ENCODE data around the gene SFXN1. TPM values are rescaled to one million over a fixed set of nuclear protein-coding genes. Genes with fewer than 3 reads are reported as not detected.

Gene SFXN1
- total and polyA plus RNA-seq, 8 donors = 4.3 to 18.1 (median 10.5) TPM

DNA sequence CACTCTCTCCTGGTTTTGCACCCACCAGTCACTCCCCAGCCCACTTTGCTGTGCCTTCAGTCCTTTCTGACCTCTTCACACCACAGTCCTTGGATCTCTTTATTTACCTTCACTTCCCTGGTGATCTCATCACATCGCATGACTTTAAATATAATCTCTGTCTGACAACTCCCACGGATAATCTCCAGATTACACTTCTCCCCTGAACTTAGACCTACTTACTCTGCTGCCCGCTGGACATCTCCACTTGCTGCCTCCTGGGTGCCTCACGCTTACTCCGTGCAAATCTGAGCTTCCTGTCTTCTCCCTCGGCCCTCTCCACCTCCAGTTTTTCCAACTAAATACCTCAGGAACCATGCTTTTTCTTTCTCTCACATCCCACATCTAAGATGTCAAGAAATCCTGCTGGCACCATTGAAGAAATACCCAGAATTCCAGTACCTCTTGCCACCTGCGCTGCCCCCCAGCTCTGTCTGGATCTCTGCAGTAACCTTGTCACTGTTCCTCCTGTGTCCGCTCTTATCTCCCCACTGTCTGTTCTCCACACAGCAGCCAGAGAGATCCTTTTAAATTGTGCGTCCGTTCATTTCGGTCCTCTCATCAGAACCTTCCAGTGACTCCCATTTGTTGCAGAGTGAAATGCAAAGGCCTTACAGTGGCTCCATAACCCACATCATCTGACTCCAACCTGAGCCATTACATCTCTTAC, 9.3 kb downstream of the SFXN1 start:
- DNase-seq = no peak
- Histone ChIP-seq H3K27ac (no peak overlapping the region), H3K27me3 (no peaks in the 10 kb centered on the region), H3K4me1 (peaks cover 0 to 6% (median 0%) of the 10 kb centered on the region in 3 donors), H3K4me3 (no peak overlapping the region), H3K36me3 (peaks cover 0 to 11% (median 0%) of the 10 kb centered on the region in 3 donors), H3K9me3 (no peaks in the 10 kb centered on the region)
- FAIRE-seq = no peak
- ATAC-seq = no peak
- TF ChIP-seq, protein P1, sequence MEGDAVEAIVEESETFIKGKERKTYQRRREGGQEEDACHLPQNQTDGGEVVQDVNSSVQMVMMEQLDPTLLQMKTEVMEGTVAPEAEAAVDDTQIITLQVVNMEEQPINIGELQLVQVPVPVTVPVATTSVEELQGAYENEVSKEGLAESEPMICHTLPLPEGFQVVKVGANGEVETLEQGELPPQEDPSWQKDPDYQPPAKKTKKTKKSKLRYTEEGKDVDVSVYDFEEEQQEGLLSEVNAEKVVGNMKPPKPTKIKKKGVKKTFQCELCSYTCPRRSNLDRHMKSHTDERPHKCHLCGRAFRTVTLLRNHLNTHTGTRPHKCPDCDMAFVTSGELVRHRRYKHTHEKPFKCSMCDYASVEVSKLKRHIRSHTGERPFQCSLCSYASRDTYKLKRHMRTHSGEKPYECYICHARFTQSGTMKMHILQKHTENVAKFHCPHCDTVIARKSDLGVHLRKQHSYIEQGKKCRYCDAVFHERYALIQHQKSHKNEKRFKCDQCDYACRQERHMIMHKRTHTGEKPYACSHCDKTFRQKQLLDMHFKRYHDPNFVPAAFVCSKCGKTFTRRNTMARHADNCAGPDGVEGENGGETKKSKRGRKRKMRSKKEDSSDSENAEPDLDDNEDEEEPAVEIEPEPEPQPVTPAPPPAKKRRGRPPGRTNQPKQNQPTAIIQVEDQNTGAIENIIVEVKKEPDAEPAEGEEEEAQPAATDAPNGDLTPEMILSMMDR (IDR thresholded peaks at IDR 0.05) = no peak
- 86% methylated on average over 11 of the region's 11 CpGs for WGBS, 2 donors
- intact Hi-C loops (cut with DNase I) = no loop called here

DNA sequence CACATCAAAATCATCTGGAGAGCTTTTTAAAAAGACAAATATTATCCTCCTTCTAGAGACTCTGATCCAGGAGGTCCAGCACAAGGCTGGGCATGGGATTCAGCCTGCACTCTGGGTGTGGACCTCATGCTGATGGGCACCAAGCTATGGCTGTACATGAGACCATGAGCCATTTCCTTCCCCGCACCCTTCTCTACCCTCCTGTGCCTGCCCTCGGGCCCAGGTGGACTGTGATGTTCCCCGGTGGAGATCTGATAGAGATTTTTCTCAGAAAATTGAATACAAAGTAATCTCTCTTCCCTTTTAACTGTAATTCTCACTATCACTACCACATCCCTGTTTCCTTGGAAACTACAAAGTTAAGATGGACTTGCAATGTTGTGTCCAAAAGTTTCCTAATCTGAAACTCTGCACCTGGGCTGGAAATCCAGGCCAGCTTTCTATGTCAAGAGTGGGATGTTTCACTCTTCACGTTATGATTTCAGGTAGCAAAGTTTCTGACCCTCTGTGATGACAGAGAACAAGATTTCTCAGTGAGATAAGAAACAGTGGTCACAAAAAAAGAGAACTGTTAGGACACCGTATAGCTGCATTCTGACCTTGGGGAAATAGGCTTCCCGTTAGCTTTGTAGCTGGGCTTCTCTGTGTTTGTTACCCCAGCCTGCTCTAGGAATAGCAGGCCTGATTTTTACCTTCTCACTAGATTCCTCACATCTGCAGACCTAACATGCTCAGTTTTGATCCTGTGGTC, 11.5 kb downstream of the SFXN1 start:
- intact Hi-C loops (cut with DNase I) = no loop called here
- Histone ChIP-seq H3K4me3 (no peak overlapping the region), H3K27me3 (no peaks in the 10 kb centered on the region), H3K9me3 (no peaks in the 10 kb centered on the region), H3K4me1 (peaks cover 0 to 1% (median 0%) of the 10 kb centered on the region in 3 donors), H3K27ac (no peak overlapping the region), H3K36me3 (peaks cover 0 to 27% (median 0%) of the 10 kb centered on the region in 3 donors)
- no peak for FAIRE-seq
- ATAC-seq = no peak
- no peak for DNase-seq
- TF ChIP-seq, protein P1 (IDR thresholded peaks at IDR 0.05) = no peak
- 80 to 83% methylated on average over 6 of the region's 6 CpGs for WGBS, 2 donors

GRCh38 chr5:175491223-175491622, 12.9 kb downstream of the SFXN1 start:
- WGBS, 2 donors = 85 to 90% methylated on average over 6 of the region's 6 CpGs
- no peak overlapping the region for H3K27ac ChIP-seq
- H3K9me3 ChIP-seq = no peaks in the 10 kb centered on the region
- H3K27me3 ChIP-seq = no peaks in the 10 kb centered on the region
- H3K4me1 ChIP-seq = no peaks in the 10 kb centered on the region
- DNase-seq (no peak), FAIRE-seq (no peak), ATAC-seq (no peak)
- H3K36me3 ChIP-seq = peaks cover 0 to 27% (median 0%) of the 10 kb centered on the region in 3 donors
- TF ChIP-seq, protein P1 (IDR thresholded peaks at IDR 0.05) = no peak
- intact Hi-C loops (cut with DNase I) = no loop called here
- H3K4me3 ChIP-seq = no peak overlapping the region

DNA sequence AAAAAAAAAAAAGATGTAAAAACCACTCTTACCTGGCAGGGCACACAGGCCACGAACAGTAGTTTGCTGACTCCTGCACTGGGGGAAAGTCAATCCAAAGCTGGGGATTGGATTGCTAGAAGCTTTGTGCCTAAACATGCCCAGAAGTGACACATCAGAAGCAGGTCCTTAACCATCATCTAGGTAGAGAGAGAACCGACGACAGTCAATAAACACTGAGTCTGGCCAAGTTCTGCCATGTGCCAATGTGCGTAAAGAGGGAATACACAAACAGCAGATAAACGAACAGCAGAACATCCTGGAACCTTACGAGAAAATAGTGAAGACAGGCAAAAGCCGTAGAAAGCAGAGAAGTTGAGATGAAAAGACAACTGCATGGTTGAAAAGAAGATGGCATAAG, 14.9 kb downstream of the SFXN1 start:
- WGBS, 2 donors = 86 to 87% methylated on average over 7 of the region's 7 CpGs
- no peak overlapping the region for H3K27ac ChIP-seq
- intact Hi-C loops (cut with DNase I) = no loop called here
- TF ChIP-seq, protein P1 (IDR thresholded peaks at IDR 0.05) = no peak
- H3K36me3 ChIP-seq = peaks cover 0 to 28% (median 0%) of the 10 kb centered on the region in 3 donors
- ATAC-seq (no peak), FAIRE-seq (no peak), DNase-seq (no peak)
- H3K9me3 ChIP-seq = no peaks in the 10 kb centered on the region
- no peaks in the 10 kb centered on the region for H3K4me1 ChIP-seq
- H3K27me3 ChIP-seq = no peaks in the 10 kb centered on the region
- no peak overlapping the region for H3K4me3 ChIP-seq

GRCh38 chr5:175493726-175494125, 15.4 kb downstream of the SFXN1 start:
- TF ChIP-seq, protein P1 (IDR thresholded peaks at IDR 0.05) = no peak
- intact Hi-C loops (cut with DNase I) = no loop called here
- 96% methylated on average over 8 of the region's 8 CpGs for WGBS, 2 donors
- H3K4me3 ChIP-seq = no peak overlapping the region
- no peaks in the 10 kb centered on the region for H3K27me3 ChIP-seq
- peaks cover 0 to 32% (median 0%) of the 10 kb centered on the region in 3 donors for H3K36me3 ChIP-seq
- FAIRE-seq = no peak
- no peak for ATAC-seq
- no peak overlapping the region for H3K27ac ChIP-seq
- H3K9me3 ChIP-seq = no peaks in the 10 kb centered on the region
- no peak for DNase-seq
- H3K4me1 ChIP-seq = no peaks in the 10 kb centered on the region
